Measurements from ENCODE around the gene MT1A. TPM values are rescaled to one million over a fixed set of nuclear protein-coding genes. Genes with fewer than 3 reads are reported as not detected.

The MT1A gene
- total and polyA plus RNA-seq, 10 of the 15 experiments (the other 5 are each of a cell fraction or from before 2014, with no cell fraction given), result not detected

DNA sequence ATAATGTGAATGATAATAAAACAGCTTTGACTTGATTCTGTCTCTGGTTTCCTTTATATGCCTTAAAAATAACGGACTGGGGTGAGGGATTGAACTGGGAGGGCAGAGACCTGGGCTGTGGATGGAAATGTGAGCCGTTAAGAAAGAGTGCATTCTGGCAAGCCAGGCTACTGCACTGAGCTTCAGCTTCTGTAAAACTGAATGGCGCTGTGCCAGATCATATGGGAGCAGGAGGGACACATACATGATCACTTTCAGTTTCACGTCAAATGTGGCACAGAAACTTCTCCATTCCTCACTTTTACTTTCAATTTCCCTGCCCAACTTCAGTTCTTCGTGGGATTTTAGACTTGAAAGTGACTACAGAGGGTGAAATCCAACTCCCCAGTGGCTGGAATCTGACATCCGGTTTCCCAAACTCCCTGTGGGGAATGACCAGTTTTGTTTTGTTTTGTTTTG lies 29.0 kb upstream of the MT1A start (continued):
- TF ChIP-seq NBN (IDR thresholded peaks at IDR 0.05), result peak; percentile 24; the same call in 1 of the 2 replicates
- 0 out of 2 replicates have a peak, but pooled peaks have one; percentile 50 for TF ChIP-seq MXI1 (IDR thresholded peaks at IDR 0.05; ENCODE audit: low read depth, low read length)
- no peak for TF ChIP-seq PAX8 (IDR thresholded peaks at IDR 0.05)
- no peak for TF ChIP-seq ZNF622 (IDR thresholded peaks at IDR 0.05)
- no peak for TF ChIP-seq ESRRA (IDR thresholded peaks at IDR 0.05; ENCODE audit: low read length)
- TF ChIP-seq HDGF (IDR thresholded peaks at IDR 0.05), result no peak
- TF ChIP-seq, protein P1, sequence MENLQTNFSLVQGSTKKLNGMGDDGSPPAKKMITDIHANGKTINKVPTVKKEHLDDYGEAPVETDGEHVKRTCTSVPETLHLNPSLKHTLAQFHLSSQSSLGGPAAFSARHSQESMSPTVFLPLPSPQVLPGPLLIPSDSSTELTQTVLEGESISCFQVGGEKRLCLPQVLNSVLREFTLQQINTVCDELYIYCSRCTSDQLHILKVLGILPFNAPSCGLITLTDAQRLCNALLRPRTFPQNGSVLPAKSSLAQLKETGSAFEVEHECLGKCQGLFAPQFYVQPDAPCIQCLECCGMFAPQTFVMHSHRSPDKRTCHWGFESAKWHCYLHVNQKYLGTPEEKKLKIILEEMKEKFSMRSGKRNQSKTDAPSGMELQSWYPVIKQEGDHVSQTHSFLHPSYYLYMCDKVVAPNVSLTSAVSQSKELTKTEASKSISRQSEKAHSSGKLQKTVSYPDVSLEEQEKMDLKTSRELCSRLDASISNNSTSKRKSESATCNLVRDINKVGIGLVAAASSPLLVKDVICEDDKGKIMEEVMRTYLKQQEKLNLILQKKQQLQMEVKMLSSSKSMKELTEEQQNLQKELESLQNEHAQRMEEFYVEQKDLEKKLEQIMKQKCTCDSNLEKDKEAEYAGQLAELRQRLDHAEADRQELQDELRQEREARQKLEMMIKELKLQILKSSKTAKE (IDR thresholded peaks at IDR 0.05; ENCODE audit: low read depth, poor library complexity, severe bottlenecking), result peak; percentile 28
- no peak for TF ChIP-seq STAT3 (IDR thresholded peaks at IDR 0.05; ENCODE audit: low read depth, low read length)
- peak; percentile 95 for TF ChIP-seq RELB (IDR thresholded peaks at IDR 0.05; ENCODE audit: low read depth)
- TF ChIP-seq RB1 (IDR thresholded peaks at IDR 0.05; ENCODE audit: borderline replicate concordance), result no peak
- TF ChIP-seq BACH1 (IDR thresholded peaks at IDR 0.05; ENCODE audit: borderline replicate concordance), result peak; percentile 54; the same call in 1 of the 2 replicates
- TF ChIP-seq SMAD1 (IDR thresholded peaks at IDR 0.05; ENCODE audit: low read depth, partially characterized antibody), result peak; percentile 96
- TF ChIP-seq, protein P2, sequence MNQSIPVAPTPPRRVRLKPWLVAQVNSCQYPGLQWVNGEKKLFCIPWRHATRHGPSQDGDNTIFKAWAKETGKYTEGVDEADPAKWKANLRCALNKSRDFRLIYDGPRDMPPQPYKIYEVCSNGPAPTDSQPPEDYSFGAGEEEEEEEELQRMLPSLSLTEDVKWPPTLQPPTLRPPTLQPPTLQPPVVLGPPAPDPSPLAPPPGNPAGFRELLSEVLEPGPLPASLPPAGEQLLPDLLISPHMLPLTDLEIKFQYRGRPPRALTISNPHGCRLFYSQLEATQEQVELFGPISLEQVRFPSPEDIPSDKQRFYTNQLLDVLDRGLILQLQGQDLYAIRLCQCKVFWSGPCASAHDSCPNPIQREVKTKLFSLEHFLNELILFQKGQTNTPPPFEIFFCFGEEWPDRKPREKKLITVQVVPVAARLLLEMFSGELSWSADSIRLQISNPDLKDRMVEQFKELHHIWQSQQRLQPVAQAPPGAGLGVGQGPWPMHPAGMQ (IDR thresholded peaks at IDR 0.05; ENCODE audit: borderline replicate concordance), result no peak
- 0 out of 2 replicates have a peak, but pooled peaks have one; percentile 8 for TF ChIP-seq FOXM1 (IDR thresholded peaks at IDR 0.05; ENCODE audit: low read depth, low read length)
- no peak for TF ChIP-seq KAT2A (conservative IDR thresholded peaks at IDR 0.05; ENCODE audit: control insufficient read depth, low read depth, low read length)
- TF ChIP-seq SREBF1 (IDR thresholded peaks at IDR 0.05; ENCODE audit: low read length), result no peak
- TF ChIP-seq E2F8 (IDR thresholded peaks at IDR 0.05; ENCODE audit: low read depth, partially characterized antibody), result peak; percentile 21
- TF ChIP-seq, protein P3, sequence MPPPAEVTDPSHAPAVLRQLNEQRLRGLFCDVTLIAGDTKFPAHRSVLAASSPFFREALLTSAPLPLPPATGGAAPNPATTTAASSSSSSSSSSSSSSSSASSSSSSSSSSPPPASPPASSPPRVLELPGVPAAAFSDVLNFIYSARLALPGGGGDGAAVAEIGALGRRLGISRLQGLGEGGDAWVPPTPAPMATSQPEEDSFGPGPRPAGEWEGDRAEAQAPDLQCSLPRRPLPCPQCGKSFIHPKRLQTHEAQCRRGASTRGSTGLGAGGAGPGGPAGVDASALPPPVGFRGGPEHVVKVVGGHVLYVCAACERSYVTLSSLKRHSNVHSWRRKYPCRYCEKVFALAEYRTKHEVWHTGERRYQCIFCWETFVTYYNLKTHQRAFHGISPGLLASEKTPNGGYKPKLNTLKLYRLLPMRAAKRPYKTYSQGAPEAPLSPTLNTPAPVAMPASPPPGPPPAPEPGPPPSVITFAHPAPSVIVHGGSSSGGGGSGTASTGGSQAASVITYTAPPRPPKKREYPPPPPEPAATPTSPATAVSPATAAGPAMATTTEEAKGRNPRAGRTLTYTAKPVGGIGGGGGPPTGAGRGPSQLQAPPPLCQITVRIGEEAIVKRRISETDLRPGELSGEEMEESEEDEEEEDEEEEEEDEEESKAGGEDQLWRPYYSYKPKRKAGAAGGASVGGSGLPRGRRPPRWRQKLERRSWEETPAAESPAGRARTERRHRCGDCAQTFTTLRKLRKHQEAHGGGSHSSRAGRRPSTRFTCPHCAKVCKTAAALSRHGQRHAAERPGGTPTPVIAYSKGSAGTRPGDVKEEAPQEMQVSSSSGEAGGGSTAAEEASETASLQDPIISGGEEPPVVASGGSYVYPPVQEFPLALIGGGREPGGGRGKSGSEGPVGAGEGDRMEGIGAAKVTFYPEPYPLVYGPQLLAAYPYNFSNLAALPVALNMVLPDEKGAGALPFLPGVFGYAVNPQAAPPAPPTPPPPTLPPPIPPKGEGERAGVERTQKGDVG (CRISPR knock-in tag; IDR thresholded peaks at IDR 0.05), result no peak
- peak; percentile 97 for TF ChIP-seq EED (IDR thresholded peaks at IDR 0.05; ENCODE audit: low read depth)

Measured in GM12878 (cell line).